Retinal pigment epithelial cell (primary cell): ENCODE measurements around the gene ALPG.
"Not testable (repeated sequence)": the region's sequence is repeated elsewhere in the genome, so short reads cannot be mapped to it uniquely, and the experiment has no call there.

Experiments used
- DNase-seq: peaks from one replicate; pipeline ENCODE4 v3.0.0-alpha.2; 2010; ENCODE audit warnings: low read depth
- H3K4me3 ChIP-seq: 2 replicates; pipeline ENCODE4 v1.5.1; 2011; ENCODE audit warnings: mild to moderate bottlenecking, low read length, control low read depth, moderate library complexity
- TF ChIP-seq, protein P1 (sequence below): conservative IDR thresholded peaks from 2 replicates; pipeline ENCODE4 v1.5.1; 2011; ENCODE audit warnings: low read depth, low read length, control low read depth, inconsistent platforms

The ALPG gene

DNA sequence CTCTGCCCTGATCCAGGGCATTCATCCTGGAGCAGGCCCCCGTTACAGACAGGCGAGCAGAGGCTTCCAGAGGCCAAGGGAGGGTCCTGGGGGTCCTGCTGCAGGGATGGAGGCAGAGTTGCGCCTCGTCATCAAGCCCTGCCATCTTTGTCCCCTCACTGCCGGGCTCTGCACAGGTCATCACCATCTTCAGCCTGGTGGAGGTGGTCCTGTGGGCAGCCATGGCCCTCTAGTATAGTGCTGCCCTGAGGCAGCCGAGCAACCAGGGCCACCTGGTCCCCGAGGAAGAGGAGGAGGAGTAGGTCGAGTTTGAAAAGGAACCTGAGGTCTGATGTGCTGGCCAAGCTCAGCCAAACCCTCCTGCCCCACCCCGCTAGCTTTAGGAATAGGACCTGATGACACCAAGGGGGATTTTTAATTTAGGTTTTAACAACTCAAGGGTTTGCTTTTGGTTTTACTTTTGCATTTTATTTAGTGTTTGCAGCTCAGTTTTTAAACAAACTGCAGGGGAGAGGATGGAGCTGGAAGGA lies 40.5 kb downstream of the ALPG start:
- TF ChIP-seq, protein P1, sequence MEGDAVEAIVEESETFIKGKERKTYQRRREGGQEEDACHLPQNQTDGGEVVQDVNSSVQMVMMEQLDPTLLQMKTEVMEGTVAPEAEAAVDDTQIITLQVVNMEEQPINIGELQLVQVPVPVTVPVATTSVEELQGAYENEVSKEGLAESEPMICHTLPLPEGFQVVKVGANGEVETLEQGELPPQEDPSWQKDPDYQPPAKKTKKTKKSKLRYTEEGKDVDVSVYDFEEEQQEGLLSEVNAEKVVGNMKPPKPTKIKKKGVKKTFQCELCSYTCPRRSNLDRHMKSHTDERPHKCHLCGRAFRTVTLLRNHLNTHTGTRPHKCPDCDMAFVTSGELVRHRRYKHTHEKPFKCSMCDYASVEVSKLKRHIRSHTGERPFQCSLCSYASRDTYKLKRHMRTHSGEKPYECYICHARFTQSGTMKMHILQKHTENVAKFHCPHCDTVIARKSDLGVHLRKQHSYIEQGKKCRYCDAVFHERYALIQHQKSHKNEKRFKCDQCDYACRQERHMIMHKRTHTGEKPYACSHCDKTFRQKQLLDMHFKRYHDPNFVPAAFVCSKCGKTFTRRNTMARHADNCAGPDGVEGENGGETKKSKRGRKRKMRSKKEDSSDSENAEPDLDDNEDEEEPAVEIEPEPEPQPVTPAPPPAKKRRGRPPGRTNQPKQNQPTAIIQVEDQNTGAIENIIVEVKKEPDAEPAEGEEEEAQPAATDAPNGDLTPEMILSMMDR, result no peak
- DNase-seq, result no peak
- no peak overlapping the region for H3K4me3 ChIP-seq

DNA sequence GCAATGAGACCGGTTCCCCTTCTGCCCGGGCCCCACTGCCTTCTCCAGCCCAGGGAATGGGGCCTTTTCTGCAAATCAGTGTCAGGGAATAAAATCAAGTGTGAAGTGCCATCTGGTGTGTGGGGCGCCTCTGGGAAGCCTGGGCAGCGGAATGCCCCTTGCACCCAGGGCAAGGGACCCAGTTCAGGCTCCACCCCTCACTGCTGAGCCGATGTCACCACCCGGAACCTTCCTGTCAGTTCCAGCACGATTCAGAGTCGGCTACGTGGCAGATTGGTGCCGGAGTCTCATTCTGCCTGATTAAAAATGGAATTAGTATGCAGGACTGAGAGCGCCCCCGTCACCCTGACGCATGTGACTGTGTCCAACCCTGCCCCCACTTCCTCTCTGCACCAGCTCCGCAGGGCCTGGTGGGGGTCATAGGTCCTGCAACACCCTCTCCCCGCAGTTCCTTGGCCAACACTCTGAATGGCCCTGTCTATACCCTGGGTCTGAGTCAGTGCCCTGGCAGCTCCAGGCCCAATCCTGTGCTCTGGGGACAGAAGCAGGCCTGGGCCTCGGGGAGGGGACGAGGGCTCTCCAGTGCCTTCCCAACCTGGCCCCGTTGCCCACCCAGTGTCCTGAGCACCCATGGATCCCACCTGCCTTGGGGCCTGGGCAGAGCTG lies 41.1 kb downstream of the ALPG start:
- no peak overlapping the region for H3K4me3 ChIP-seq
- DNase-seq, result peak; percentile 14
- TF ChIP-seq, protein P1, result no peak

DNA sequence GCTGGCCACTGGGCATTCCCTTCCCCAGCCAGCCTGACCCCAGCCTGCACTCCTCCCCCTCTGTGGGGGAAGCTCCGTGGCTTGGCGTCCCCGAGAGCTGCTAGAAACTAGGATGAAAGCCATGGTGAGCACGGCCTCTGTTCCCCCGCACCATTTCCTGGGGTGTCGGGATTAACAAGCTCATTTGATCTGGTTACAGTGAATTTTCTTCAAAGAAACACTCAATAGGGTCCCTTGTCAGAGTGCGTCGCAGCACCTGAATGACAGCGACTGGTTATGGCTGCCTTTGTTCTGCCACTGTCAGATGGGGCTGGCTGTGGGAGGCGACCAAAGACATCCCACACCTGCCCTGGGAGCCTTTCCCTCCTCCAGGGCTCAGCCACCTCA lies 41.7 kb downstream of the ALPG start:
- DNase-seq, result no peak
- H3K4me3 ChIP-seq, result no peak overlapping the region
- TF ChIP-seq, protein P1, result no peak

- TF ChIP-seq, protein P1, result no peak
- H3K4me3 ChIP-seq, result no peak overlapping the region
- DNase-seq, result no peak
Measured at GRCh38 chr2:232449964-232450363, 43.3 kb downstream of the ALPG start.

DNA sequence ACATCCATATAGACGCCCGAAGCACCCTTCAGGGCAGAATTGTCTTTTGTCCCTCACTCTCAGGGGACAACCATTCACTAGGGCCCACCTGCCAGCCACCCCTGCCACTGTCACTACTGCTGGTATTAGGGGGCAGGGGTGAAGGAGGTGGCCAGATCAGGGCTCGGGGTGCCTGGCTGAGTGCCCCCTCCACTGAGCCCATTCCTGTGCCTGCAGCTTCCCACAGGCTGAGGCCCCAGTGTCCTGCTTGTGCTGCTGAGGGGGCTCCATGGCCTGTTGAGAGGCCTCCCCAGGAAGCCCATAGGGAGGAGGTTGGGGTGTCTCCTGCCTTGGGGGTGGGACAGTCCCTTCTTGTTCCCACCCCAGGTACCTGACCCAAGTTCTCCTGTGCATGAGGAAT lies 45.0 kb downstream of the ALPG start:
- H3K4me3 ChIP-seq, DNase-seq: not testable (repeated sequence)

DNA sequence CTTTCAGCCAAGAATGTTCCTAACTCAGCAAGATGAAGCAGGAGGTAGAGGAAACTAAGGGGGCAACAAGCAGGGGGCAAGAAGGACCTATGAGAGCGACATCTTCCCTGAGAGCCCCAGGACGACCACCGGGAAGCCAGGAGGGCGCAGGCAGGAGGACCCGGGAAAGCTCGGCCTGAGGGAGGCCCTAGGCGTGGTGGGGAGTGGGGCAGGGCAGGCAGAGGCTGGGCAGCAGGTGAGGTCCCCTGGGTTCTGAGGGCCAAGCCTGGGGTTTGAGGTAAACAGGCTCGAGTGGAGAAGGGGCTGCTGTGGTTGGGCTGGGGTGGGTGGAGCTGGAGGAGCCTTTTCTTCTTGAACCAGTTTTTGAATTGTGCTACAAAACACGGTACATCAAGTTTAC lies 48.0 kb downstream of the ALPG start:
- no peak for DNase-seq
- TF ChIP-seq, protein P1, result no peak
- no peak overlapping the region for H3K4me3 ChIP-seq

DNA sequence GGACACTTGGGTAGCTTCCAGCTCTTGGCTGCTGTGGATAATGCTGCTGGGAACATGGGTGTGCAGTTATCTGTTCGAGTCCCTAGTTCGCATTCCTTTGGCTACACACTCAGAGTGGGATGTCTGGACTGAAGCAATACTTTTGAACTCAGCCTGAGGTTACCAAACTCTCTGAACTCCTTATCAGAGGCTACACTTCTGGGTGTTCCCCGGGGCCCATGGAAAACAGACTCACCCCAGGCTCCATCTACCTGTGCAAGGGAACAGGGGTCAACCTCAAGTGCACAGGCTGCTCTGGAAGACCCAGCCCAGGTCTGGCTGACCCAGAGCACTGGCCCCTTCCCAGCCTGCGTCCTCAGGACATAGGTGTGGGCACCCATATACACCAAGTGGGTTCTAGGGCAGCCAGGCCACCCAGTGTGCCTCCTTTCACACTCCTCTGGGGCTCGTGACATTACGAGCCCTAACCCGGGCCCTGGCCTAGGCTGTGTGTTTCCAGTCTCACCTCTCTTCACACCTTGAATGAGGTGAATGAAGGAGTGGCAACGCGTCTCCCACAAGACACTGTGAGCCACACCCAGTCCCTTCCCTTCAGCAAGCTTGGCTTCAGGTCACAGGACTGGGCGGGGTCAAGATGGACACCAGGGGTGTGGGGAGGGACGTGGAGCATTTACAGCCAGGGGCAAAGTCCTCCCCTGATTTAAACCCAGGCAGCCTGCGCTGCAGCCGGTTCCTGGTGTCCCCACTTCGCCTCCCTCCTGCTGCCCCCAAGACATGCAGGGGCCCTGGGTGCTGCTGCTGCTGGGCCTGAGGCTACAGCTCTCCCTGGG lies 49.0 kb downstream of the ALPG start, which contains the start of gene ALPI:
TSS of gene ALPI (plus strand) at position 728 of the 830 bp plus-strand sequence. CDS start at position 775, 47 bp downstream.
- TF ChIP-seq, protein P1, result no peak
- H3K4me3 ChIP-seq, result no peak within 1 kb of the TSS
- DNase-seq, result no peak
